Kidney epithelial cell (primary cell): ENCODE measurements around the gene ALDOA. TPM values are rescaled to one million over a fixed set of nuclear protein-coding genes. Genes with fewer than 3 reads are reported as not detected.
"Not testable (repeated sequence)": the region's sequence is repeated elsewhere in the genome, so short reads cannot be mapped to it uniquely, and the experiment has no call there.

Source experiments
- DNase-seq: peaks from one replicate; pipeline ENCODE4 v3.0.0-alpha.2; 2010; ENCODE audit warnings: low read depth
- H3K27me3 ChIP-seq: 2 replicates; pipeline ENCODE4 v1.6.0; 2011; ENCODE audit warnings: low read length; ENCODE audit not compliant: control insufficient read depth, insufficient read depth
- H3K36me3 ChIP-seq: 2 replicates; pipeline ENCODE4 v1.5.1; 2011; ENCODE audit warnings: low read length; ENCODE audit not compliant: control insufficient read depth, insufficient read depth
- H3K4me3 ChIP-seq: 2 replicates; pipeline ENCODE4 v1.5.1; 2011; ENCODE audit warnings: low read depth, mild to moderate bottlenecking, control low read depth, low read length
- total RNA-seq: library from RNA; depleted of rRNA; stranded (reverse); fragments of >200 nt; gene quantifications from 2 replicates; pipeline ENCODE4 v1.2.3, GENCODE V29; 2015
- TF ChIP-seq, protein P1 (sequence below): IDR thresholded peaks from 2 replicates; pipeline ENCODE4 v1.5.1; 2011; ENCODE audit warnings: mild to moderate bottlenecking, moderate library complexity, low read length, control low read depth, inconsistent platforms; ENCODE audit not compliant: insufficient read depth, poor library complexity, severe bottlenecking

Gene ALDOA
- total RNA-seq = 826 and 1,130 TPM in 2 replicates

DNA sequence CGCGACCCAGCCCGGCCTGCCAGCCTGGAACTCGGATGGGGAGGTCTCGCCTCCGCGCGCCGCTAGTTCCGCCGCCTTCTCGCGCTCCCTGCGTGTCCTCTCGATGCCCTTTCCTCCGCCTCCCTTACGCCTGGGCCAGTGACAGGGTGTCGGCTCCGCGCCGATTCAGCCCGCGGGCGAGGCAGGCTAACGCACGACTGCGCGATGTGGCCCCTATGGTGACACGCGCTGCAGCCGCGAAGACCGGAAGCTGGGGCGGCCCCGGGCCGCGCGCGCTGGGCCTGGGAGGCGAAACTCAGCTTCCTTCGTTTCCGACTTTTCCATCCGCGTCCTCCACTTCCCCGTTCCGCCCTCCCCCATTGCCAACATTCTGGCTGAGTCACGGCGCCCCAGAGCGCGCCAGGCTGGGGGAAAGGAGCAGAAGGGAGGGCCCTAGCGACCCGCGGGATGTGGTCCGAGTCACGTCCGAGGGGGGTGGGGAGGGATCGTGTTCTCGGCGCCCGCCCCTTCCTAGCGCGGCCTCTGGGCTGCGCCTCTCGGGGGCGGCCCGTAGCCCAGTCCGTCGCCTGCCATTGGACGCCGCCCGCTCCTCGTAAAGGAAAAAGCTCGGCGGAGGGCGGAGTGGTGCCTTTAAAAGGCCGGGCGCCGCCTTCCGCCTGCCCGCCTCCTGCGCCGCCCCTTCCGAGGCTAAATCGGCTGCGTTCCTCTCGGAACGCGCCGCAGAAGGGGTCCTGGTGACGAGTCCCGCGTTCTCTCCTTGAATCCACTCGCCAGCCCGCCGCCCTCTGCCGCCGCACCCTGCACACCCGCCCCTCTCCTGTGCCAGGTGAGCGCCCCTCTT lies at the start of gene ALDOA:
TSS of gene ALDOA (plus strand) at position 659 of the 841 bp plus-strand sequence. CDS start 1,138 bp downstream, outside the sequence.
- TF ChIP-seq, protein P1, sequence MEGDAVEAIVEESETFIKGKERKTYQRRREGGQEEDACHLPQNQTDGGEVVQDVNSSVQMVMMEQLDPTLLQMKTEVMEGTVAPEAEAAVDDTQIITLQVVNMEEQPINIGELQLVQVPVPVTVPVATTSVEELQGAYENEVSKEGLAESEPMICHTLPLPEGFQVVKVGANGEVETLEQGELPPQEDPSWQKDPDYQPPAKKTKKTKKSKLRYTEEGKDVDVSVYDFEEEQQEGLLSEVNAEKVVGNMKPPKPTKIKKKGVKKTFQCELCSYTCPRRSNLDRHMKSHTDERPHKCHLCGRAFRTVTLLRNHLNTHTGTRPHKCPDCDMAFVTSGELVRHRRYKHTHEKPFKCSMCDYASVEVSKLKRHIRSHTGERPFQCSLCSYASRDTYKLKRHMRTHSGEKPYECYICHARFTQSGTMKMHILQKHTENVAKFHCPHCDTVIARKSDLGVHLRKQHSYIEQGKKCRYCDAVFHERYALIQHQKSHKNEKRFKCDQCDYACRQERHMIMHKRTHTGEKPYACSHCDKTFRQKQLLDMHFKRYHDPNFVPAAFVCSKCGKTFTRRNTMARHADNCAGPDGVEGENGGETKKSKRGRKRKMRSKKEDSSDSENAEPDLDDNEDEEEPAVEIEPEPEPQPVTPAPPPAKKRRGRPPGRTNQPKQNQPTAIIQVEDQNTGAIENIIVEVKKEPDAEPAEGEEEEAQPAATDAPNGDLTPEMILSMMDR = no peak
- H3K4me3 ChIP-seq = peak within 1 kb of the TSS; percentile 90
- peaks cover 1% of the 10 kb centered on the region for H3K36me3 ChIP-seq
- no peaks in the 10 kb centered on the region for H3K27me3 ChIP-seq
- DNase-seq = peak; percentile 89

DNA sequence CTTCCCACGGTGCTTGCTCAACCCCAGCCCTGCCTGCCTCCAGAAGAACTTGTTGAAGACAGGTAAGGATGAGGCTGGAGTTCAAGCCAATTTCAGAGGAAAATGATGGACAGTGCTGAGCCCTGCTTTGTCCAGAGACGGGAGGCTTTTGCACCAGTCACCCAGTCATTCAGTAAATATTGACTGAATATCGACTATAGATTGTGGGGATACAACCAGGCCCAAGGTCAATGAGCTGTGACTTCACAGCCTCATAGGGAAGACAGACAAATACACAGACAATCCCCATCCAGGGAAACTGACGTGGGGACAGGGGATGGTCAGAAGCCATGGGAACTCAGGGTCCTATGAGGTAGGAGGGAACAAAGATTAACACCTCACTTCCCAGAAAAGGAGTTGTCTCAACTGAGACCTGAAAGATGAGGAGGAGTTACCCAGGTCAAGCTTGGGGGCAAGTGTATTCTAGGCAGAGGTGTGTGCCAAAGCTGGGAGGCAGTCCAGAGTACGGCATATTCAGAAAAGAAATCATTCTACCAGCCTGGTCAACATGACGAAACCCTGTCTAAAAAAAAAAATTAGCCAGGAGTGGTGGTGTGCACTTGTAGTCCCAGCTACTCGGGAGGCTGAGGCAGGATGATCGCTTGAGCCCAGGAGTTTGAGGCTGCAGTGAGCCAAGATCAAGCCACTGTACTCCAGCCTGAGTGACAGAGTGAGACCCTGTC lies 48.8 kb upstream of the ALDOA start:
- Histone ChIP-seq H3K27me3 (peaks cover 5% of the 10 kb centered on the region), H3K4me3 (no peak overlapping the region), H3K36me3 (no peaks in the 10 kb centered on the region)
- no peak for DNase-seq
- TF ChIP-seq, protein P1 = no peak

DNA sequence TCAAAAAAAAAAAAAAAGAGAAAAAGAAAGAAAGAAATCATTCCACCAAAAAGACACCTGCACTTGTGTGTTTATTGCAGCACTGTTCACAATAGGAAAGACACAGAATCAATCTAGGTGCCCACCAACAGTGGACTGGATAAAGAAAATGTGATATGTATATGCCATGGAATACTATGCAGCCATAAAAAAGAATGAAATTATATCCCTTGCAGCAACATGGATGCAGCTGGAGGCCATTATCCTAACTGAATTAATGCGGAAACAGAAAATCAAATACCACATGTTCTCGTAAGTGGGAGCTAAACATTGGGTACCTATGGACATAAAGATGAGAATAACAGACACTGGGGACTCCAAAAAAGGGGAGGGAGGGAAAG lies 48.3 kb upstream of the ALDOA start:
- Histone ChIP-seq H3K27me3 (no peaks in the 10 kb centered on the region), H3K4me3 (no peak overlapping the region), H3K36me3 (no peaks in the 10 kb centered on the region)
- TF ChIP-seq, protein P1 = no peak
- no peak for DNase-seq

DNA sequence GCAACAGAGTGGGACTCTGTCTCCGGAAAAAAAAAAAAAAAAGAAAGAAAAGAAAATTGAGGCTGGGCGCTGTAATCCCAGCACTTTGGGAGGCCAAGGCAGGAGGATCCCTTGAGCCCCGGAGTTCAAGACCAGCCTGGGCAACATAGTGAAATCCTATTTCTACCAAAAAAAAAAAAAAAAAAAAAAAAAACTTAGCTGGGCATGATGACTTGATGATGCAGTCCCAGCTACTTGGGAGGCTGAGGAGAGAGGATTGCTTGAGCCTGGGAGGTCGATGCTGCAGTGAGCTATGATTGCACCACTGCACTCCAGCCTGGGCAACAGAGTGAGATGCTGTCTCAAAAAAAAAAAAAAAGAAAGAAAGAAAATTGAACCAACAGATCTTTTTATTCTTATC lies 47.6 kb upstream of the ALDOA start:
- not testable (repeated sequence) for H3K27me3 ChIP-seq, DNase-seq, H3K36me3 ChIP-seq, H3K4me3 ChIP-seq

DNA sequence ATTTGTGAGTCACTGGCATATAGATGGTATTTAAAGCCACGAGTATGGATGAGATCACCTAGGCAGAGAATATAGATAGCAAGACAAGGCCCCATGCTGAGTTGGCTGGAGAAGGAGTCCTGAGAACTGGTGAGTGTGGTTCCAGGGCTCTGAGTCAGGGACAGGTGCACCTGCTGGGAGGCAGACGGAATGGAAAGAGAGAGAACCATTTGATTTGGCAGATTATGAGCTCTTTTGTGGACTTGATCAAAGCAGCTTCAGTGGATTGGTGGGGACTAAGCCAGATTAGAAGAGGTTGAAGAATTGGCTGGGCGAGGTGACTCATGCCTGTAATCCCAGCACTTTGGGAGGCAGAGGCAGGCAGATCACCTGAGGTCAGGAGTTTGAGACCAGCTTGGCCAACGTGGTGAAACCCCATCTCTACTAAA lies 46.8 kb upstream of the ALDOA start:
- no peaks in the 10 kb centered on the region for H3K36me3 ChIP-seq
- no peak for DNase-seq
- TF ChIP-seq, protein P1 = no peak
- no peaks in the 10 kb centered on the region for H3K27me3 ChIP-seq
- no peak overlapping the region for H3K4me3 ChIP-seq

DNA sequence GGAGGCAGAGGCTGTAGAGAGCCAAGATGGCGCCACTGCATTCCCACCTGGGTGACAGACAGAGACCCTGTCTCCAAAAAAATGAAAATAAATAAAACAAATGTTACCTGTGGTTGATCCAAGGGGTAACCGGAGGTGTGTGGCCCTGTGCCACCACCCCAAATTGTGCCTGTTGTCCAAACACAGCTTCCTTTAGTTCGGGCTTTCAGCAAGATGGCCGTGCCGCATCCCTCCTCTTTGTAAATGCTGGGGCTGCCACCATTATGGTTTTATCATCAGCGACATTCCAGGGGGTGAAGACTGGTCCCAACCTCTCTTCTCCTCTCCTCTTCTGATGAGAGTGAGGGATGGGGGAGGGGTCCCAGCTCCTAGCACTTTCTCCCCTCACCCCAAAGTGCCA lies 42.7 kb upstream of the ALDOA start, which contains the start of gene C16orf92:
TSS of gene C16orf92 (plus strand) at position 312 of the 400 bp plus-strand sequence. CDS start 143 bp downstream, outside the sequence.
- Histone ChIP-seq H3K36me3 (no peaks in the 10 kb centered on the region), H3K4me3 (no peak within 1 kb of the TSS), H3K27me3 (peaks cover 20% of the 10 kb centered on the region)
- TF ChIP-seq, protein P1 = no peak
- no peak for DNase-seq
